Retinal pigment epithelial cell (primary cell): ENCODE measurements around the gene NUDT19.
A peak's percentile ranks its signal among the peaks of the same experiment; 100 is the strongest.
"Not testable (repeated sequence)": the region's sequence is repeated elsewhere in the genome, so short reads cannot be mapped to it uniquely, and the experiment has no call there.

Experiments
- DNase-seq: peaks from one replicate; pipeline ENCODE4 v3.0.0-alpha.2; 2010; ENCODE audit warnings: low read depth
- H3K4me3 ChIP-seq: 2 replicates; pipeline ENCODE4 v1.5.1; 2011; ENCODE audit warnings: mild to moderate bottlenecking, low read length, control low read depth, moderate library complexity
- CTCF ChIP-seq: conservative IDR thresholded peaks from 2 replicates; pipeline ENCODE4 v1.5.1; 2011; ENCODE audit warnings: low read depth, low read length, control low read depth, inconsistent platforms

Gene NUDT19

DNA sequence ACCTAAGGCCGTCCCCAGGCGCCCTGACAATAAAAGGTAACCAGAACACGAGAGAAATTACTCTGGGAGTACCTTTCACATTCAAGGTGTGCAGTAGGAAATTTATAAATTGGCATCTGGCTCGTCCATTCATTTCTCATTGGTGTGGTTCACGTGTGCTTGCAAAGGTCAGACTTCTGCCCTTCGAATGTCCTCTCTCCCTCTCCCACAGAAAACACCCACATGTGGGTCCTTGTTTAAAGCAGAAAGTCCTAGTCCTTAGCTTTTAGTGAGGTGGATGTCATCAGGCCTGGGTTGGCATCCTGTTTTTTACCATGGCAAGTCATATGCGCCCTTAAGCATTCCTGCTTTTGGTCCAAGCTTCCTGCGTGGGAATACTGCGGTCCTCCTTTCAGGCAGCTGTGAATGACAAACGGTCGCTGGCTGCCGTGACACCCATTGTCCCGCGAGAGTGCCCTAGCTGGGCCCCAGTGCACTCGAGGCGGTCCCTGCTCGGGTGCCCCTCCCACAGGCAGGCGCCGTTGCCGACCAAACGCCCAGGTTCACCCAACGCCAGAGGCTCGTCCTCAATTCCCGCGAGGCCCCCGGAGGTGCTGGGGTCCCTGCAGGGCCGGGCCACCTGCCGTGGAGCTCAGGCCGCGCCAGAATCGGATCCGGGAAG is at the start of gene NUDT19:
Gene NUDT19, plus strand, starts transcription at position 531 of the 661 bp plus-strand sequence. CDS start 140 bp downstream, outside the sequence.
- no peak for TF ChIP-seq CTCF
- H3K4me3 ChIP-seq, result peak within 1 kb of the TSS; percentile 61
- peak; percentile 52 for DNase-seq

- no peak for DNase-seq
- no peak overlapping the region for H3K4me3 ChIP-seq
- TF ChIP-seq CTCF, result no peak
These were observed 48.9 kb upstream of the NUDT19 start for GRCh38 chr19:32642771-32643170.

DNA sequence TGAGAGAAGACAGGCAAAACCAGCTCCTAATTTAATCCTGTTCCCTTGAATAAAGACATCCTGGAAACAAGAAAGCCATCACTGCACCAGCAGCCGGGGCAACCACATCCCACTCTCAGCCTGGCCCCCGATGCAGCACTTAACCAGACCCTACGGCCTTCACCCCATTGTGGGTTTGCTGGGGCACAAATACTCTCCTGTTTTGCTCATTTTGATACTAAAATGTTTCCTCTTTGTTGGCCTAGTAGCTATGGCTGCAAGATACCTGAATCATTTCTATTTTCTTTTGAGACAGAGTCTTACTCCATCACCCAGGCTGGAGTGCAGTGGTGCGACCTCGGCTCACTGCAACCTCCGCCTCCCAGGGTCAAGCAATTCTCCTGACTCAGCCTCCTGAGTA is 45.1 kb upstream of the NUDT19 start:
- H3K4me3 ChIP-seq, result no peak overlapping the region
- no peak for DNase-seq
- TF ChIP-seq CTCF, result no peak

- no peak for TF ChIP-seq CTCF
- DNase-seq, result no peak
- no peak overlapping the region for H3K4me3 ChIP-seq
These were observed 44.3 kb upstream of the NUDT19 start for GRCh38 chr19:32647361-32647760.

DNA sequence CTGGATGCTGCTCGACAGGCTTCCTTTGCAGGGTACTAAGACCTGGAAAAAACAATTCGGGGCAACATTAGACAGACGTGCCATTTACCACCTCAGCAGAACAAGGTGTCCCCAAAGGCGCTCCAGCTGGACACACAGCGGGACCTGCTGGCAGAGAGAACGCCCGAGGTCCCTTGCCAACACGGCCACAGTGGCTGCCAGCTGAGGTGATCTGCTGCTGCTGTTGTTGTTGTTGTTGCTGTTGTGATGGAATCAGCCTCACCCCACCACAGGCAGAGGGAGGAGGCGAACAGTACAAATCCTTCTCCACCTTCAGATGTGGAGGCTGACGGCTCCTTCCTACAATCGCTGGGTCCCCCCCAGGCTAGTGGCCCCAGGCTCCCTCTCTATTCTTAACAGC is 41.9 kb upstream of the NUDT19 start:
- no peak for TF ChIP-seq CTCF
- no peak for DNase-seq
- no peak overlapping the region for H3K4me3 ChIP-seq

DNA sequence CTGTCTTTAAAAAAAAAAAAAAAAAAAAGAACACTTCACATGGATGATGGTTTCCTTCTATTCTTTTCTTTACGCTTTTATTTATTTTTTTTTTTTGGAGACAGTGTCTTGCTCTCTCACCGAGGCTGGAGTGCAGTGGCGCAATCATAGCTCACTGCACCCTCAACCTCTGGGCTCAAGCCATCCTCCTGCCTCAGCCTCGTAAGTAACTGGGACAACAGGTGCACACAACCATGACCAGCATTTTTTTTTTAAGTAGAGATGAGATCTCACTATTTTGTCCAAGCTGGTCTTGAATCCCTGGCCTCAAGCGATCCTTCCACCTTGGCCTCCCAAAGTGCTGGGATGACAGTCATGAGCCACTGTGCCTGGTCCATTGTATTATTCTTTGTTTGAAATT is 41.0 kb upstream of the NUDT19 start:
- TF ChIP-seq CTCF, result no peak
- DNase-seq, result no peak
- no peak overlapping the region for H3K4me3 ChIP-seq

DNA sequence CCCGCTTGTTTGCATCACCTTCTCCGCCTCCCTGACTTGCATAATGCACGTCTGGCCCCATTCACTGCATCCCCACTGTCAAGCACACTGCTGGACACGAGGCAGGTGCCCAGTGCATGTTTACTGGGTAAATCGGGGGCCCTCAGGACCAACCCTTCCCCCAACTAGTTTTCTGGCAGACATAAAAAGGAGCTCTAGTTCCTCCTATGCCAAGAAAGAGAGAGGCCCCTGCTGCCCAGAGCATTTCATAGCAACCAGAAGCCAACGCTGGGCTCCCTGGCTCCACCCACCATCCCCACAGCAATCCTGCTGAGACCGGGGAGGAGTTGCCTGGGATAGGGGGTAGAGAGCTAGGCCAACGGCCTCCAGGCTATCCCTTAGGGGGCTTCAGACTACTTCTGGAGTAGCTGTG is 39.9 kb upstream of the NUDT19 start:
- peak; percentile 32 for DNase-seq
- peak; percentile 37 for TF ChIP-seq CTCF

GRCh38 chr19:32652331-32652730 is 39.3 kb upstream of the NUDT19 start:
- not testable (repeated sequence) for H3K4me3 ChIP-seq, DNase-seq

More for the DNA sequence above, 39.9 kb upstream of the NUDT19 start:
- no peak overlapping the region for H3K4me3 ChIP-seq
